GM21528 (cell line): ENCODE measurements around the gene SPON1.
"Not testable (repeated sequence)": the region's sequence is repeated elsewhere in the genome, so short reads cannot be mapped to it uniquely, and the experiment has no call there.

Source experiments
- ATAC-seq: cut with Tn5 transposase; IDR thresholded peaks from one replicate; pipeline ENCODE4 v1.9.1; 2021; ENCODE audit warnings: mild to moderate bottlenecking, moderate library complexity; ENCODE audit not compliant: unreplicated experiment, low FRiP score

Gene SPON1

DNA sequence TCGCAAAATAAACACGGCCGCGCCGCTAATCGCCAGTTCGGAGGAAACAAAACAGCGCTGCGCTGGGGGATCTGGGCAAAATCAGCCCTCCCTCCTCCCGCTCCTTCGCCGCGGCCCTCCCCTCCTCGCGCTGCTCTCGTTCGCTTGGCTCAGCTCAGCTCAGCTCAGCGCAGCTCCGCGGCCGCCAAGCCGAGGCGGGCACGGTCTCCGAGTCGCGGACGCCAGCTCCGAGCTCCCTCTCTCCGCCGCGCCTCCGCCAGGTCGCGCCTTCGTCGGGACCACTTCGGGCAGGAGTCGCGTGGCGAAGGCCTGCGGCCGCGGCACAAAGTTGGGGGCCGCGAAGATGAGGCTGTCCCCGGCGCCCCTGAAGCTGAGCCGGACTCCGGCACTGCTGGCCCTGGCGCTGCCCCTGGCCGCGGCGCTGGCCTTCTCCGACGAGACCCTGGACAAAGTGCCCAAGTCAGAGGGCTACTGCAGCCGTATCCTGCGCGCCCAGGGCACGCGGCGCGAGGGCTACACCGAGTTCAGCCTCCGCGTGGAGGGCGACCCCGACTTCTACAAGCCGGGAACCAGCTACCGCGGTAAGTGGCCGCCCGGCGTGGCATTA lies at the start of gene SPON1:
Gene SPON1 (plus strand): TSS at position 162 of the 607 bp plus-strand sequence. CDS start 182 bp downstream, at position 344.
- ATAC-seq: no peak

DNA sequence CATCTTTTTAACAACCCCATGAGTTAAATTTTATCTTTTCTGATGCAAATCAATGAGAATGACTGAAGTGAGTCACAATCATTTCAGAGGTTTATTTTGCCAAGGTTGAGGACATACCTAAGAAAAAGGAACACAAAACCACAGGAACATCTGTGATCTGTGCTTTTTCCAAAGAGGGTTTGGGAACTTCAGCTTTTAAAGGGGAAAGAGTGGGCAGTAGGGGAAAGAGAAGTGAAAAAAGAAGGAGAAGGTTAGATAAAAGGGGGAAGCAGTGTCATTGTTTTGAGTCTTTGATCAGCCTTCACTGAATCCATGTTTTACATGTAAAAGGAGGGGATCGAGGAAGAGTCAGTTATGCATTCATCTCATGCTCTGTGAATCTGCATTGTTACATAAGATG lies 45.3 kb upstream of the SPON1 start:
- no peak for ATAC-seq

DNA sequence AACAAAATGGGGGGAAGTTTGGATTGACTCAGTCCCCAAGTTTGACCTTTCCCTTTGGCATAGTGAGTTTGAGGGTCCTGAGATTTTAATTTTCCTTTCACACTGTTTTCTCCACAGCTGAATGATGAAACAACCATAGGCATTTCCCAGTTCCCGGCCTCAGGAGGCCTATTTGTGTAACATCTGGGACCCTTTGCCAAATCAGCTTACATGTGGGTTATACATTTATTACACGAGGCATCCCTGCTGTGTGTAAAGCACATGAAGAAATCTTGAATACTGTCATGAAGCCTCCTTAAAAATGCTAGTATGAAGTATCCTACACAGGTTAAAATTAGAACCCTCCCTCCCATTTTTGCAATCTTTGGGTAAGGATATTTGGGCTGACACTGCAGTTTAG lies 44.6 kb upstream of the SPON1 start:
- ATAC-seq: no peak

DNA sequence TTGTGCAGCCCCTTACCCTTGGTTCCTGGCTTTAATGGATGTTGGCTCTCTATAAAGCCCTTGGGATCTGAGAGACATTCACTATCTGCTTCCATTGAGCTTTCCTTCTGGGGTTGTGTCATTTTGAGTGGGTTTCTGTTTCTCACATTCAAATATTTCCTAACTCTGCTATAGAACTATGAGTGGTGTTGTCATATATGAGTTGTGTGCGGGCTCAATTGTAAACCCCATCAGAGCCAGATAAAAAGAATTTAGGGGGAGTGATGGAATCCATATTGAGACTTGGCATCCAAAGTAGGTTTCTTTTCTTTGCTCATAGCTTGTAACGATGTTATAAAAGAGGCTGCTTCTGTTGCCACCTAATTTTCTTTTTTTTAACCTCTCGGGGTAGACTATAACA lies 41.8 kb upstream of the SPON1 start:
- ATAC-seq: no peak

DNA sequence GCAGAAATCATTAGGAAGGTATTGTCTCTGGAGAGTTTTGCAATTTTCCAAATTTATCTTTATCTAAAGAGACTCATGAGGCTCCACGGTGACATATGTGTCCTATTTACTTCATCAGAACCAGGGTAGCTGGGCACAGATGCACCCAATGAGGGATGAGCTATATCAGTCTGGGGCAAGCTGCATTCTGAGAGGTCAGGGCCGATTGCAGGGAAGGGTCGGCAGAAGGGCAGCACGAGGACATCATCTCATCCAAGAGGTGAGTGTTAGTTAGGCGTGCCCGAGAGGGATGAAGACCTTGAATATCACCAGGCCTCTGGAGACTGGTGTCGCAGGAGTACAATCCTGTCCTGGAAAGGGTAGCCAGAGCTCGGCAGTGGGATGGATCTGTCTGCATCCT lies 41.0 kb upstream of the SPON1 start:
- ATAC-seq: no peak

DNA sequence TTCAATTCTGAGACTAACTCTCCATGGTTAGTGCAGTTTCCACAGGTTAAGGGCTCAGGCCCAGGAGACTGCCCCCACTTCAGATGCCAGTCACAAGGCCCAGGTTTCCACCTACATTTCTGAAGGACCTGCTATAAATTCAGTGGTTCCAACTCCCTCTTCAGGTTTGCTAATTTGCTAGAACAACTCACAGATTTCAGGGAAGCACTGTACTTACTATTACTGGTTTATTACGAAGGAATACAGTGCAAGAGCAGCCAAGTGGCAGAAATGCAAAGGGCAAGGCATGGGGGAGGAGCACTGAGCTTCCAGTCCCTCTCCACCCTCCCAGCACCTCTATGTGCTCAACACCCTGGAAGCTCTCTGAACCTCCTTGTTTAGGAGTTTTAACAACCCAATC lies 39.3 kb upstream of the SPON1 start:
- no peak for ATAC-seq

DNA sequence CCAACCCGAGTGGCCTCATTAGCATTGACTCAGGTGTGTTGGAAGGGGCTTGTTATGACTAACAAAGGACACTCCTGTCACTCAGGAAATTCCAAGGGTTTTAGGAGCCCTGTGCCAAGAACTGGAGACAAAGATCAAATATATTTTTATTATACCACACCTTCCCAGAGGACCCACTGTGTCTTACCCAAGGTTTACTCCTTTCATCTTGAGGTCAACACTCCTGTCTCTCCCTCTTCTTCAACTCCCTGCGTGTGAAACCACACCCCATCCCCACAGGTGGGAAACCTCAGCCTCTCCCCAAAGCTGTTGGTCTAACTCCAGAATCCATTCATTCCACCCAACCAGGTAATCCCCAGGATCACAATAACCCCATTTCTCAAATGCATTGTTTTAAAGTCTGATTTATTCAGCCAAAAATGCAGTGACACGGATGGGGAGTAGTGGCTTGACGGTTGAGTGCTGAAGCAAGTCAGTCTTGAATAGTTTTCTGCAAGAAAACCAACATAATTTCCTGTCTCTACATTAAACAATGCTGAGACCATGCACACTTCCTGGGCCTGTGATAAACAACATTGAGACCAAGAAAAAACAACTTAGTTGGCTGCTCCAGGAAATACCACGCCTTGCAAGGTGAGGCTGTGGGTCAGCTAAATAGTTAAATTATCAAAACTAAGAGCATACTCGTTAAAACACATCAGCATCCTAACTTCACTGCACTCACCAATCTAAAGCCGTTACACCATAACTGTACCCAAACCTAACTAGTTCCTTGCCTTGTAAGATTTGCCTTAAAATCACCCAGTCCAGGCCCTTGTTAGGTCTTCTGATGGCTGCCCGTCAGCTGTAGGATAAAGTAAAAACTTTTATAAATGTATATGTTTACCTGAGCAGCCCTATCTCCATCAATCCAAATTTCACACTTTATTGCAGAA lies 38.5 kb upstream of the SPON1 start:
- no peak for ATAC-seq

DNA sequence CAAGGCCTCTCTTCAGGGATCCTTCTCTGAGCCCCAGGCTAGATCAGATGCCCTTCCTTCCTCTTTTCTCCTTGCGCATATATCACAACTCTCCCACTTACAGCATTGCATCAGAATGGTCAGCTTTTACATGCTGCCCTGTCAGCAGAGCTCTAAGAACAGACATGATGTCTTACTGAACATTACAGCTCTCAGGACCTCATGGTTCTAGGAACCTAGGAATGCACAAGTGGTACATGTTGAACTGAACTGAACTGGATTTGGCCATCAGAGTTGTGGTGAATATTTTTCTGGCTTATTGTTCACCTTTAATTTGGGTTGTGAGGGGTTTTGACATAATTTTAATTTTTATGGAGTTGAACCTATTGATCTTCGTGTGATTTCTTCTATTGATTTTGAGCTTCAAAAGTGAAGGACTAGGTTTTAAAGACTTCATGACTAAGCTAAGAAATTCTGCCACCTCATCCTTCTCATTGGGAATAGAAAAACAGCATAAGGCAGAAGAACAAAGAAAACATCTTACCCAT lies 37.7 kb upstream of the SPON1 start:
- no peak for ATAC-seq

DNA sequence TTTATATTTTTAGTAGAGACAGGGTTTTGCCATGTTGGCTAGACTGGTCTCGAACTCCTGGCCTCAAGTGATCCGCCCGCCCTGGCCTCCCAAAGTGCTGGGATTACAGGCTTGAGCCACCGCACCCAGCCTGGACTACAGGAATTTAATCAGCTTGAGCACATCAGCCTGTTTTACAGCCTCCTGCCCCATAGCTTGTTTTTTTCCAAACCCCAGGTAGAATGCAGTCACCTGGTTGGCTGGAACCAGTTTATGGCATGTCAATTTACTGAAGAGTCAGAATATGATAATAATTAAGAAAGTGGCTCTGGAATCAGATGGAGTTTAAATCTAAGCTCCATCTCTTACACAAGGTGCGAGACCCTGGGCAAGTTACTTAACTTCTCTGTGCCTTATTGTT lies 36.2 kb upstream of the SPON1 start:
- ATAC-seq: not testable (repeated sequence)

DNA sequence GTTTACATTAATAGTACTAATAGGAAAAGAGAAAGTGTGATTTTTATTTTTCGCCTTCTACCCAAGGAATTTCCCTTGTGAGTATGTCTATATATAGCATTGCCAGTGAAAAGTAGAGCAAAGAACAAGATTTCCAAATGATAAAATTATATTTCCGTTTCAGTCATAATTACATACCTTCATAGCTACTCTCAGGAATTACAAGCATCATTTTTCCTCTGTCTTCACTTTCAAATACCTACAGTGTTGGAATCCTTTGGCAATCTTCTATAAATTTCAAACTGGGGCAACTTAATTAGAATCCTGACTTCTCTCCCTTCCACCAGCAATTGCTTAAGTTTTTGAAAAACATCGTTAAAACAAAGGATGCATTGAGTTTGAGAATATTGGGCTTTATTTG lies 35.5 kb upstream of the SPON1 start:
- no peak for ATAC-seq

DNA sequence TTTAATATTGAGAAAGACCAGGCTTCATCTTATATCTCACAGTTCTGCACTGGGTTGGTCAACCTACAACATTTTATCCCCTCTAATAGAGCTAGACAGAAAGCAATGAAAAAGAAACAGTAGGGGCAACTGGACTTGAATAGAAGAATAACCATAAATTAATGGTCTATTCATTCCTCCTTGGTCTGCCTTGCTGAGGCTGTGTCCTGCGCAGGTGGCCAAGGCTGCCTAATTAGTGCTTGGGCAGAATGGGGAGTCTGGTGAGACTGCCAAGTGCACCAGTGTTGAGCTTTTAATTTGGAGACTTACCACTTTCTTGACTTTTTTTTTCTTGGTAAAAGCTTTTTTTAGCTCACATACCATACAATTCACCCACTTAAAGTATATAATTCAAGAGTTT lies 35.0 kb upstream of the SPON1 start:
- no peak for ATAC-seq

DNA sequence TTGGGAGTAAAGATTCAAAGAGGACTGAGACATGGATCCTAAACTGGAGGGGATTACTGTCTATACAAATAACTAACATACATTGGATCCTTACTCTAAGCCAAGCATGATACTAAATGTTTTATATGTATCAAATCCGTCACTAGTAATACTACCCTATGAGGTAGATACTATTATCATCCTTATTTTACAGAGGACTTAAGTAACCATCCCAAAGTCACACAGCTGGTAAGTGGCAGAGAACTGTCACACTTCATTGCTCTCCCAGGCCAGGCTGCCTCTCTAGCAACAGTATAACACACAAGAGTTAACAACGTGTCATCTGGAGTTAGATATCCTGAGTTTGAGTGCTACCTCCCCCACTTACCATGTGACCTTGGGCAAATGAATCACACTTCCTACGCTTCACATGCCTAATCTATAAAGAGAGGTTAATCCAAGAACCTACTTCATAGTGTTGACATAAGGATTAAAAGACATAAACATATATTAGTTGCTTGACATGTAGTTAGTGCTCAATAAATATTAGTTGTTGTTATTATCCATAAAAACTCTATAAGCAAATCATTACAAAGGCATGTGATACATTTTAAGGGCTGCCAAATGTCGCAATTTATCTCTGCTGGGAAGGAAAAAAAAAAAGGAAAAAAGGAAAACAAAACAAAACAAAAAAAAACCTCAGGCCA lies 33.8 kb upstream of the SPON1 start:
- no peak for ATAC-seq

DNA sequence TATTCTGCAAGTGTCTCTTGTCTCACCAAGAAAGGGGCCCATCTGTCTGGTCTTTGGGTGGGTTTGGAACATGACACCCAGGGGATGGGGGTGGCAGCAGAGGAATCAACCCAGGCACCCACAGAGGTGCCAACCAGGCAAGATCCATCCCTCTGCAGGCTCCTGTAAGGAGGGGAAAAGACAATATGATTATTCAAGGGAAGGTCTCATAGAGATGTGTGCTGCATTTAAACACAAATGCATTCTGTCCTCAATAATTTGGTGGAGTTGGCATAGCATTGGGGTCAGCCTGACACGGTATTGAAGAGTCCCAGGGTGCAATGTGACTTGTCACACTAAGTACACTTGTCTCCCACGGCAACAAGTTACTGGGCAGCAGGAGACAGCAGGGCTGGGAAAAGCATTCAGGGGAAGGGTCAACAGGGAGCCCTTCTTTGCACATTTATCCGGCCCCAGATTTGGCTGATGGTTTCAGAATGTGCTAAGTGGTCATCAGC lies 33.1 kb upstream of the SPON1 start:
- no peak for ATAC-seq

DNA sequence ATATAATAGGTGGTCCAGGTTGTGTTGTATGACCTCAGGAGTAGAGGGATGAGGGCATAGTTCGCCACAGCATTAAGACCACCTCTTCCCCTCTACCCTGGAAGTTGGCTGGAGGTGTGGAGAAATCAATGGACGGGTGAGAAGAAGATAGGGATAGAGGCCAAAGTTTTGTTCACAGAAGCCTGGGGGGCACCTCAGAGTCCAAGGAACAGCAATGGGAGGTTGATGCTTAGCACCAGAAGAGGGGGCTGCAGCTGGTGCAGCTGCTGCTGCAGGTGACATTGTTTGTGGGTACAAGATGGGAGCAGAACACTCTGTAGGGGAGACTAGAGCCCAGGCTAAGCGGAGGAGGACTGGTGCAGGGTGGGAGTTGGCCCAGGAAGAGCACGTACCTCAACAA lies 31.2 kb upstream of the SPON1 start:
- ATAC-seq: no peak

DNA sequence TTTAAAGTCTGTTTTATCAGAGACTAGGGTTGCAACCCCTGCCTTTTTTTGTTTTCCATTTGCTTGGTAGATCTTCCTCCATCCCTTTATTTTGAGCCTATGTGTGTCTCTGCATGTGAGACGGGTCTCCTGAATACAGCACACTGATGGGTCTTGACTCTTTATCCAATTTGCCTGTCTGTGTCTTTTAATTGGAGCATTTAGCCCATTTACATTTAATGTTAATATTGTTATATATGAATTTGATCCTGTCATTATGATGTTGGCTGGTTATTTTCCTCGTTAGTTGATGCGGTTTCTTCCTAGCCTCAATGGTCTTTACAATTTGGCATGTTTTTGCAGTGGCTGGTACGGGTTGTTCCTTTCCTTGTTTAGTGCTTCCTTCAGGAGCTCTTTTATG lies 25.4 kb upstream of the SPON1 start:
- ATAC-seq: not testable (repeated sequence)

DNA sequence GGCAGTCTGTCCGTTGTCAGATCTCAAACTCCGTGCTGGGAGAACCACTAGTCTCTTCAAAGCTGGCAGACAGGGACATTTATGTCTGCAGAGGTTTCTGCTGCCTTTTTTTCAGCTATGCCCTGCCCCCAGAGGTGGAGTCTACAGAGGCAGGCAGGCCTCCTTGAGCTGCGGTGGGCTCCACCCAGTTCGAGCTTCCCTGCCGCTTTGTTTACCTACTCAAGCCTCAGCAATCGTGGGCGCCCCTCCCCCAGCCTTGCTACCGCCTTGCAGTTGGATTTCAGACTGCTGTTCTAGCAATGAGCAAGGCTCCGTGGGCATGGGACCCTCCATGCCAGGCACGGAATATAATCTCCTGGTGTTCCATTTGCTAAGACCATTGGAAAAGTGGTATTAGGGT lies 23.7 kb upstream of the SPON1 start:
- not testable (repeated sequence) for ATAC-seq

DNA sequence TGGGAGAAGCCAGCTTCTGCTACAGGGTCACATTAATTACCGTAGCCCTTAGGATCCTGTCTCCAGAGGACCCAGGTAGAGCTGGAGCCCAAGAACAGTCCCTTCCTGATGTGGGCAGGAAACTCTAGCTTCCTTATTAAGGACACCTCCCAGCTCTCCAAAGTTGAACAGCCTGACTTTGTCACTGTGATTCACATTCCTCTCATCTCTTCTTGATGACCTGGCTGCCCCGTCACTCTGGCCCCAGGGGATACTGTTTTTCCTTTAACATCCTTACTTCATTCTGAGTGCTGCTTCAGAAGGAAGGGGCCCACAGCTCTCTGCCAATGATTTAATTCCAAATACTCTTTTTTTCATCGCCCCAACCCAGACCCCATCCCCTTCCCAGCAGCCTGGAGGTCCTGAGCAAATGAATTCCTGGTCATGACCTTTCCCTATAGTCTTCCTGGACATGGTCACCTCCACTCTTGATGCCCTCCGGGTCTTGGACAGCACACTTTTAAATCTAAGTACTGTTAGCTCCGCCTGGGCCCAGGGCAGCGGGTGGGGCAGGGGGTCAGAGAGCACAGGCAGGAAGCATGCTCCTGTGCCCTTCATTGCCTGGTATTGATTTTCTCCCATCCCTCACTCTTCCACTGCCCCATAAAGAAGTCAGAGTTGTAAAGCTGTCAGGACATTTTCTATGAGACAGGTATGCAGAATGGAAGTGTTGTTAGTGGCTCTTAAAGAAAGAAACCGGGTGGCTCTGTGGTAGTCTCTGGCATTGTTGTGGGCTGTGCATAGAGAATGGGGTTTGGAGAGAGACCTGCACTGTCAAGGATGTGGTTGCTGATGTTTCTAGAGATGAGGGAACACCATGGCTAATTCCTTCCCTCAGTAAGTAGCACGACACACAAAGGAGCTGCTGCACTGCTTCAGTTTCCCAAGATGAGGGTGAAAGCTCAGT lies 22.3 kb upstream of the SPON1 start:
- no peak for ATAC-seq

DNA sequence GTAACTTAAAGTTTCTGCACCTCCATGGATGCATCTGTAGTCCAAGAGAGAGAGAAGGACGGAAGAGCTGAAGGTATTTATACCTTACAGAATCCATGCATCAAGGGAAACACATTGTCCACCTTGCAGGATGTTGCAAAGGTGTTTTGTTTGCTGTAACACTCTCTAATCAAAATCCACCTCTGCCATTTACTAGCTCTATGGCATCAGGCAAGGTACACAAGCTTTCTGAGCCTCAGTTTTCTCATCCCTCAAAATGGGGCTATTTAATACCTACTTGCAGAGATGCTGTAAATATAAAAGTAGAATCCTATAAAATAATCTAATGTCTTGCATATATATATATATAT lies 21.6 kb upstream of the SPON1 start:
- ATAC-seq: no peak

DNA sequence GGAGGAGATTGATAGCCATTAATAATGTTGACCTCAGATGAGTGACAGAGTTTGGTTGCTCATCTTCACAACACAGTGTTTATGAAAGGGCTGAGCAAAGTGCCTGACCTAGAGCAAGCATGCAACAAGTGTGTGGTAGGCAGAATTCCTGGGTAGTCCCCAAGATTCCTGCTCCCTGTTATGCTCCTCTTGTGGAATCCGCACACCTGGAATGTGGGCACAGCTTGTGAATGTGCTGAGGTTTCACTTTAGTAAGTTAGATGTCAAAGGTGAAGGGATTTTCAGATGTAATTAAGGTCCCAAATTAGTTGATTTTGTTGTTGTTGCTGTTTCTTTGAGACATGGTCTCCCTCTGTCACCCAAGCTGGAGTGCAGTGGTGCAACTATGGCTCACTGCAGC lies 20.7 kb upstream of the SPON1 start:
- ATAC-seq: no peak

DNA sequence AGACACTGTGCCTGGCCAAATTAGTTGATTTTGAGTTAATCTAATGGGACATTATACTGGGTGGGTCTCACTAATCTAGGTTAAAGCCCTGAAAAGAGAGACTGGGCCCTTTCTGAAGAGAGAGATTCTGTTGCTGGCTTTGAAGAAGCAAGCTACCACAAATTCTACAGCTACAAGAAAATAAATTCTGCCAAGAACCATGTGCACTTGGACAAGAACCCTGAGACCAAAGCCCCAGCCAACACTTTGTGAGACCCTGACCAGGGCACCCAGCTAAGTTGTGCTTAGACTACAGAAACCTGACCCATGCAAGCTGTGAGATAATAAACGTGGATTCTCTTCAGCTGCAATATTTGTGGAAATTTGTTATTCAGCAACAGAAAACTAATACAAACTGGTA lies 20.1 kb upstream of the SPON1 start:
- ATAC-seq: no peak
